Esophagus squamous epithelium (tissue), 4 donors: ENCODE results near the gene KHNYN.

Experiments
- POLR2A ChIP-seq, 4 donors: fragments of 450-650 bp; IDR thresholded peaks; one replicate each; pipeline ENCODE4 v1.6.1; 2017; ENCODE audit warnings: antibody characterized with exemption in 4 of 4, mild to moderate bottlenecking in 4 of 4, moderate library complexity in 3 of 4
- TF ChIP-seq, protein P1 (sequence below), 6 experiments: fragments of 450-650 bp in 4 of 6; fragments of 200-600 bp in 2 of 6; sonication (generic) in 2 of 6; IDR thresholded peaks; one replicate each; pipeline ENCODE4 v1.5.1; 2016 to 2019; ENCODE audit warnings: antibody characterized with exemption in 6 of 6, mild to moderate bottlenecking in 4 of 6, moderate library complexity in 4 of 6

DNA sequence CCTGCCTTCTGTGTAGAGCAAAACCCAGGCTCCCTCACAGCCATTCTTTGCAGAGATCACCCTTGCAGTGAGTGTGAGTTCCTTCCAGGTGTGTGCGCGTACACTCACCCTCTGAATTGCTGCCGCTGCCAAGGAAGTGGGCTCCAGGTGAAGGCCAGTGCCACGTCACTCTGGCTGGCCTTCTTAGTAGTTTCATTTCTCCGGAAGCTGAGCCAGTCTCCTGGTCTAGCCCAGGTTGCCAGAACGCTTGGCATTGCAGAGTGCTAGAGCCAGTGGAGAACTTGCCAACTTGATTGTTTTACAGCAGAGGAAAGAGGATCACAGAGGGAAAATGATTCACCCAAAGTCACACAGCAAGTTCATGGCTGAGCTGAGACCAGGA, 11.3 kb upstream of the KHNYN start:
- TF ChIP-seq, protein P1, sequence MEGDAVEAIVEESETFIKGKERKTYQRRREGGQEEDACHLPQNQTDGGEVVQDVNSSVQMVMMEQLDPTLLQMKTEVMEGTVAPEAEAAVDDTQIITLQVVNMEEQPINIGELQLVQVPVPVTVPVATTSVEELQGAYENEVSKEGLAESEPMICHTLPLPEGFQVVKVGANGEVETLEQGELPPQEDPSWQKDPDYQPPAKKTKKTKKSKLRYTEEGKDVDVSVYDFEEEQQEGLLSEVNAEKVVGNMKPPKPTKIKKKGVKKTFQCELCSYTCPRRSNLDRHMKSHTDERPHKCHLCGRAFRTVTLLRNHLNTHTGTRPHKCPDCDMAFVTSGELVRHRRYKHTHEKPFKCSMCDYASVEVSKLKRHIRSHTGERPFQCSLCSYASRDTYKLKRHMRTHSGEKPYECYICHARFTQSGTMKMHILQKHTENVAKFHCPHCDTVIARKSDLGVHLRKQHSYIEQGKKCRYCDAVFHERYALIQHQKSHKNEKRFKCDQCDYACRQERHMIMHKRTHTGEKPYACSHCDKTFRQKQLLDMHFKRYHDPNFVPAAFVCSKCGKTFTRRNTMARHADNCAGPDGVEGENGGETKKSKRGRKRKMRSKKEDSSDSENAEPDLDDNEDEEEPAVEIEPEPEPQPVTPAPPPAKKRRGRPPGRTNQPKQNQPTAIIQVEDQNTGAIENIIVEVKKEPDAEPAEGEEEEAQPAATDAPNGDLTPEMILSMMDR (IDR thresholded peaks at IDR 0.05) = no peak
- no peak for TF ChIP-seq POLR2A (IDR thresholded peaks at IDR 0.05)
